Tibial nerve (tissue), 4 donors: ENCODE results near the gene GAPDH. TPM values are rescaled to one million over a fixed set of nuclear protein-coding genes. Genes with fewer than 3 reads are reported as not detected.
A peak's percentile ranks its signal among the peaks of the same experiment; 100 is the strongest.
"Not testable (repeated sequence)": the region's sequence is repeated elsewhere in the genome, so short reads cannot be mapped to it uniquely, and the experiment has no call there.

Experiments
- DNase-seq, 2 donors: peaks; one replicate each; pipeline ENCODE4 v3.0.0-alpha.2; 2019; ENCODE audit warnings: low spot score in 2 of 2
- H3K27ac ChIP-seq, 4 donors: fragments of 200-600 bp; sonication (generic) in 3 of 4; one replicate each; pipeline ENCODE4 v1.5.1; 2017 to 2019; ENCODE audit warnings: mild to moderate bottlenecking in 1 of 4
- H3K27me3 ChIP-seq, 2 donors: fragments of 200-600 bp; sonication (generic) in 1 of 2; one replicate each; pipeline versions ENCODE4 v1.5.1 to v1.6.0; 2017 to 2019
- H3K36me3 ChIP-seq, 3 donors: fragments of 200-600 bp; sonication (generic); one replicate each; pipeline ENCODE4 v1.5.1; 2018 to 2019
- H3K4me1 ChIP-seq, 4 donors: fragments of 200-600 bp; sonication (generic) in 3 of 4; one replicate each; pipeline ENCODE4 v1.5.1; 2017 to 2019
- H3K4me3 ChIP-seq, 4 donors: fragments of 200-600 bp; sonication (generic) in 3 of 4; one replicate each; pipeline ENCODE4 v1.5.1; 2017 to 2019; ENCODE audit warnings: mild to moderate bottlenecking in 1 of 4, moderate library complexity in 1 of 4
- H3K9me3 ChIP-seq, 4 donors: fragments of 200-600 bp; sonication (generic) in 3 of 4; one replicate each; pipeline ENCODE4 v1.5.1; 2017 to 2019
- CTCF ChIP-seq, 5 experiments: fragments of 200-600 bp in 3 of 5; fragments of 450-650 bp in 2 of 5; sonication (generic) in 3 of 5; IDR thresholded peaks; one replicate each; pipeline ENCODE4 v1.5.1; 2016 to 2019; ENCODE audit warnings: antibody characterized with exemption in 5 of 5, mild to moderate bottlenecking in 3 of 5, moderate library complexity in 2 of 5
- EP300 ChIP-seq, 2 donors: sonication (generic); formaldehyde crosslinking; IDR thresholded peaks; one replicate each; pipeline ENCODE4 v1.6.1; 2017; ENCODE audit warnings: antibody characterized with exemption in 2 of 2, mild to moderate bottlenecking in 1 of 2
- POLR2A ChIP-seq, 2 donors: fragments of 450-650 bp; IDR thresholded peaks; one replicate each; pipeline ENCODE4 v1.6.1; 2017; ENCODE audit warnings: antibody characterized with exemption in 2 of 2, mild to moderate bottlenecking in 2 of 2, moderate library complexity in 2 of 2
- WGBS, 2 donors: methylation state at CpG; one replicate each; pipeline ENCODE4 v1.1.5; 2018; 5-methylcytosine and 5-hydroxymethylcytosine counted together
- total RNA-seq, 4 donors: library from RNA; depleted of rRNA; stranded (reverse); fragments of >200 nt; gene quantifications; one replicate each; pipeline ENCODE4 v1.1.0, GENCODE V29; 2016

Gene GAPDH
- total RNA-seq, 4 donors from 2014 or later = 1,360 to 2,316 (median 1,728) TPM

GRCh38 chr12:6554168-6555017 lies 20.1 kb downstream of the GAPDH start:
- TF ChIP-seq POLR2A (IDR thresholded peaks at IDR 0.05) = no peak
- TF ChIP-seq EP300 (IDR thresholded peaks at IDR 0.05) = peak in 1 of 2 donors; percentile 26
- peak; percentile 49 to 63 (median 59) for TF ChIP-seq CTCF (IDR thresholded peaks at IDR 0.05)
- Histone ChIP-seq H3K36me3 (peaks cover 0 to 39% (median 4%) of the 10 kb centered on the region in 3 donors), H3K4me1 (peaks cover 5 to 78% (median 43%) of the 10 kb centered on the region in 4 donors), H3K4me3 (peak overlapping the region; percentile 62 to 98 (median 81)), H3K9me3 (no peaks in the 10 kb centered on the region), H3K27me3 (no peaks in the 10 kb centered on the region), H3K27ac (peak overlapping the region in 3 of 4 donors; percentile 42 to 91 (median 83))
- peak; percentile 68 to 83 for DNase-seq
- WGBS, 2 donors = 6 to 10% methylated on average over 22 of the region's 22 CpGs

- Histone ChIP-seq H3K27me3 (no peaks in the 10 kb centered on the region), H3K4me1 (peaks cover 5 to 70% (median 43%) of the 10 kb centered on the region in 4 donors), H3K4me3 (peak overlapping the region; percentile 62 to 98 (median 81)), H3K9me3 (no peaks in the 10 kb centered on the region), H3K27ac (peak overlapping the region in 3 of 4 donors; percentile 42 to 91 (median 83)), H3K36me3 (peaks cover 0 to 39% (median 8%) of the 10 kb centered on the region in 3 donors)
- 1 to 9% methylated on average over 33 to 39 of the region's 61 CpGs for WGBS, 2 donors
- DNase-seq = no peak
- TF ChIP-seq CTCF (IDR thresholded peaks at IDR 0.05) (no peak), EP300 (IDR thresholded peaks at IDR 0.05) (no peak), POLR2A (IDR thresholded peaks at IDR 0.05) (no peak)
These were observed 20.8 kb downstream of the GAPDH start for GRCh38 chr12:6555018-6555691.

- not testable (repeated sequence) for DNase-seq, H3K27me3 ChIP-seq, H3K9me3 ChIP-seq
- H3K27ac ChIP-seq = peak overlapping the region in 3 of 4 donors; percentile 42 to 91 (median 83)
- peaks cover 0 to 40% (median 19%) of the 10 kb centered on the region in 3 donors for H3K36me3 ChIP-seq
- 82 to 83% methylated on average over 7 of the region's 7 CpGs for WGBS, 2 donors
- peaks cover 0 to 57% (median 32%) of the 10 kb centered on the region in 4 donors for H3K4me1 ChIP-seq
- peak overlapping the region in 3 of 4 donors; percentile 62 to 98 (median 93) for H3K4me3 ChIP-seq
These were observed 22.1 kb downstream of the GAPDH start for GRCh38 chr12:6556496-6556817.

GRCh38 chr12:6556857-6557256 lies 22.5 kb downstream of the GAPDH start:
- no peak for TF ChIP-seq POLR2A (IDR thresholded peaks at IDR 0.05)
- TF ChIP-seq EP300 (IDR thresholded peaks at IDR 0.05) = no peak
- no peak for TF ChIP-seq CTCF (IDR thresholded peaks at IDR 0.05)
- H3K4me3 ChIP-seq = no peak overlapping the region
- peaks cover 0 to 44% (median 23%) of the 10 kb centered on the region in 3 donors for H3K36me3 ChIP-seq
- H3K9me3 ChIP-seq = no peaks in the 10 kb centered on the region
- H3K27ac ChIP-seq = peak overlapping the region in 2 of 4 donors; percentile 83 to 91
- no peak for DNase-seq
- no peaks in the 10 kb centered on the region for H3K27me3 ChIP-seq
- H3K4me1 ChIP-seq = peaks cover 0 to 53% (median 28%) of the 10 kb centered on the region in 4 donors
- WGBS, 2 donors = 82 to 83% methylated on average over 4 of the region's 4 CpGs

- not testable (repeated sequence) for H3K27me3 ChIP-seq, DNase-seq, H3K4me3 ChIP-seq, H3K9me3 ChIP-seq, H3K27ac ChIP-seq
- 71 to 72% methylated on average over 14 of the region's 14 CpGs for WGBS, 2 donors
- H3K36me3 ChIP-seq = peaks cover 0 to 58% (median 27%) of the 10 kb centered on the region in 3 donors
- H3K4me1 ChIP-seq = peaks cover 0 to 40% (median 15%) of the 10 kb centered on the region in 4 donors
- peak in 4 of 5 experiments; percentile 14 to 45 (median 30) for TF ChIP-seq CTCF (IDR thresholded peaks at IDR 0.05)
These were observed 23.9 kb downstream of the GAPDH start for GRCh38 chr12:6558014-6558760.
